ENCODE results near the gene OR52L1. TPM values are rescaled to one million over a fixed set of nuclear protein-coding genes. Genes with fewer than 3 reads are reported as not detected.

OR52L1 gene
- polyA plus RNA-seq, 1 donor from 2014 or later, result not detected

DNA sequence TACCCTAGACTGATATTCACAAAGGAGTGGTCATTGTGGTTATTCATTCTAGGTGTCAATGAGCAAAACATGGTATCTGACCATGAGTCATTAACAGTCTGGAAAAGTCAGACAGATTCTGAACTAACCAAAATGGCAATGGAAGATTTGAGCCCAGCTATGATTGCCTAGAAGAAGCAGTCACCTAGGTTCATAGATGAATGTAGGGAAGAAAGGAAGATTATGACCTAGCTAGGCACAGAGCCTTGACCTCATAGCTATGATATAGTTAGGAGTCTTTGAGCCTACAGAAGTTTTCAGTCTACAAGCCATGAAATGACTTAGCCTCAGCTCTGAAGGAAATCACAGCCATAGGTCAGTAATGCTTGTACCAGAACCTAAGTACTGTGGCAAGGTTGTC is 19.6 kb upstream of the OR52L1 start:
- no peak overlapping the region for H3K9ac ChIP-seq (ENCODE audit: low read length)
- no peak overlapping the region for H3K27ac ChIP-seq (ENCODE audit: low read length)
- no peaks in the 10 kb centered on the region for H3K27me3 ChIP-seq (ENCODE audit: insufficient read depth, low read depth, low read length)
- H2AFZ ChIP-seq (ENCODE audit: low read depth, low read length), result no peak overlapping the region
- no peak for TF ChIP-seq TAF1 (IDR thresholded peaks at IDR 0.05; ENCODE audit: low read depth)
- no peak for TF ChIP-seq RAD21 (conservative IDR thresholded peaks at IDR 0.05)
- TF ChIP-seq SMC3 (conservative IDR thresholded peaks at IDR 0.05; ENCODE audit: poor library complexity), result no peak
- TF ChIP-seq, protein P1, sequence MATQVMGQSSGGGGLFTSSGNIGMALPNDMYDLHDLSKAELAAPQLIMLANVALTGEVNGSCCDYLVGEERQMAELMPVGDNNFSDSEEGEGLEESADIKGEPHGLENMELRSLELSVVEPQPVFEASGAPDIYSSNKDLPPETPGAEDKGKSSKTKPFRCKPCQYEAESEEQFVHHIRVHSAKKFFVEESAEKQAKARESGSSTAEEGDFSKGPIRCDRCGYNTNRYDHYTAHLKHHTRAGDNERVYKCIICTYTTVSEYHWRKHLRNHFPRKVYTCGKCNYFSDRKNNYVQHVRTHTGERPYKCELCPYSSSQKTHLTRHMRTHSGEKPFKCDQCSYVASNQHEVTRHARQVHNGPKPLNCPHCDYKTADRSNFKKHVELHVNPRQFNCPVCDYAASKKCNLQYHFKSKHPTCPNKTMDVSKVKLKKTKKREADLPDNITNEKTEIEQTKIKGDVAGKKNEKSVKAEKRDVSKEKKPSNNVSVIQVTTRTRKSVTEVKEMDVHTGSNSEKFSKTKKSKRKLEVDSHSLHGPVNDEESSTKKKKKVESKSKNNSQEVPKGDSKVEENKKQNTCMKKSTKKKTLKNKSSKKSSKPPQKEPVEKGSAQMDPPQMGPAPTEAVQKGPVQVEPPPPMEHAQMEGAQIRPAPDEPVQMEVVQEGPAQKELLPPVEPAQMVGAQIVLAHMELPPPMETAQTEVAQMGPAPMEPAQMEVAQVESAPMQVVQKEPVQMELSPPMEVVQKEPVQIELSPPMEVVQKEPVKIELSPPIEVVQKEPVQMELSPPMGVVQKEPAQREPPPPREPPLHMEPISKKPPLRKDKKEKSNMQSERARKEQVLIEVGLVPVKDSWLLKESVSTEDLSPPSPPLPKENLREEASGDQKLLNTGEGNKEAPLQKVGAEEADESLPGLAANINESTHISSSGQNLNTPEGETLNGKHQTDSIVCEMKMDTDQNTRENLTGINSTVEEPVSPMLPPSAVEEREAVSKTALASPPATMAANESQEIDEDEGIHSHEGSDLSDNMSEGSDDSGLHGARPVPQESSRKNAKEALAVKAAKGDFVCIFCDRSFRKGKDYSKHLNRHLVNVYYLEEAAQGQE (IDR thresholded peaks at IDR 0.05; ENCODE audit: borderline replicate concordance), result no peak
- no peak for TF ChIP-seq EZH2 (IDR thresholded peaks at IDR 0.05; ENCODE audit: borderline replicate concordance, insufficient read depth, low read length, poor library complexity, severe bottlenecking)
- TF ChIP-seq EP300 (conservative IDR thresholded peaks at IDR 0.05; ENCODE audit: poor library complexity, severe bottlenecking), result no peak
- TF ChIP-seq POLR2AphosphoS5 (IDR thresholded peaks at IDR 0.05), result no peak
- no peak for TF ChIP-seq MXI1 (conservative IDR thresholded peaks at IDR 0.05; ENCODE audit: poor library complexity, severe bottlenecking)
- TF ChIP-seq, protein P2, sequence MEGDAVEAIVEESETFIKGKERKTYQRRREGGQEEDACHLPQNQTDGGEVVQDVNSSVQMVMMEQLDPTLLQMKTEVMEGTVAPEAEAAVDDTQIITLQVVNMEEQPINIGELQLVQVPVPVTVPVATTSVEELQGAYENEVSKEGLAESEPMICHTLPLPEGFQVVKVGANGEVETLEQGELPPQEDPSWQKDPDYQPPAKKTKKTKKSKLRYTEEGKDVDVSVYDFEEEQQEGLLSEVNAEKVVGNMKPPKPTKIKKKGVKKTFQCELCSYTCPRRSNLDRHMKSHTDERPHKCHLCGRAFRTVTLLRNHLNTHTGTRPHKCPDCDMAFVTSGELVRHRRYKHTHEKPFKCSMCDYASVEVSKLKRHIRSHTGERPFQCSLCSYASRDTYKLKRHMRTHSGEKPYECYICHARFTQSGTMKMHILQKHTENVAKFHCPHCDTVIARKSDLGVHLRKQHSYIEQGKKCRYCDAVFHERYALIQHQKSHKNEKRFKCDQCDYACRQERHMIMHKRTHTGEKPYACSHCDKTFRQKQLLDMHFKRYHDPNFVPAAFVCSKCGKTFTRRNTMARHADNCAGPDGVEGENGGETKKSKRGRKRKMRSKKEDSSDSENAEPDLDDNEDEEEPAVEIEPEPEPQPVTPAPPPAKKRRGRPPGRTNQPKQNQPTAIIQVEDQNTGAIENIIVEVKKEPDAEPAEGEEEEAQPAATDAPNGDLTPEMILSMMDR (IDR thresholded peaks at IDR 0.05; ENCODE audit: poor library complexity, severe bottlenecking), result no peak
- no peaks in the 10 kb centered on the region for H3K36me3 ChIP-seq (ENCODE audit: insufficient read depth, low read length)
- no peaks in the 10 kb centered on the region for H4K20me1 ChIP-seq (ENCODE audit: insufficient read depth)
- no peaks in the 10 kb centered on the region for H3F3A ChIP-seq (ENCODE audit: insufficient read depth, low read length, poor library complexity, severe bottlenecking)
- H3K9me2 ChIP-seq (ENCODE audit: insufficient read depth, low read length), result no peaks in the 10 kb centered on the region
- H3K79me2 ChIP-seq (replicated peaks; ENCODE audit: insufficient read depth, low read length), result no peaks in the 10 kb centered on the region
- H3K4me3 ChIP-seq (ENCODE audit: low read length), result no peak overlapping the region
- no peaks in the 10 kb centered on the region for H3K9me3 ChIP-seq (ENCODE audit: low read length)
- no peak overlapping the region for H3K4me2 ChIP-seq (ENCODE audit: low read length)

DNA sequence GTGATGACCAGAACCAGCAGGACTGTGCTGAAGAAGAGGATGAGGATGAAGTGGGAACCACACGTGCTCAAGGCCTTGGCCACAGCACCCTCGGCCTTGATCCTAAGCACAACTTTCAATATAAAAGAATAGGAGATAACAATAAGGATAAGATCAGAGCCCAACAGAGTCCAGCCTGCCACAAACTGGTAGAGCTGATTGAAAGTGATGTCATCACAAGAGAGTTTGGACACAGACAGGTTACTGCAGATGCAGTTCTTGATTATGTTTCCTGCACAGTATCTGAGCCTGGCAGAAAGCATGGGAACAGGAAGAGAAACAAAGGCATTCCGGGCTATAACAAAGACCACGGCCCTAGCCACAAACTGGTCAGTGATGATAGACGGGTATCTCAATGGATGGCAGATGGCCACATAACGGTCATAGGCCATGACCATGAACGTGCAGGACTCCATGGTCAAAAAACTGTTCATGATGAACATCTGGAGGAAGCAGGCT is 15.5 kb upstream of the OR52L1 start:
- H3K9me3 ChIP-seq (ENCODE audit: low read length), result no peaks in the 10 kb centered on the region
- H3K27ac ChIP-seq (ENCODE audit: low read length), result no peak overlapping the region
- no peaks in the 10 kb centered on the region for H3F3A ChIP-seq (ENCODE audit: insufficient read depth, low read length, poor library complexity, severe bottlenecking)
- H3K79me2 ChIP-seq (replicated peaks; ENCODE audit: insufficient read depth, low read length), result no peaks in the 10 kb centered on the region
- H3K4me3 ChIP-seq (ENCODE audit: low read length), result no peak overlapping the region
- no peaks in the 10 kb centered on the region for H3K9me2 ChIP-seq (ENCODE audit: insufficient read depth, low read length)
- no peak overlapping the region for H2AFZ ChIP-seq (ENCODE audit: low read depth, low read length)
- H3K4me2 ChIP-seq (ENCODE audit: low read length), result no peak overlapping the region
- H3K9ac ChIP-seq (ENCODE audit: low read length), result no peak overlapping the region
- H3K36me3 ChIP-seq (ENCODE audit: insufficient read depth, low read length), result no peaks in the 10 kb centered on the region
- H4K20me1 ChIP-seq (ENCODE audit: insufficient read depth), result no peaks in the 10 kb centered on the region
- no peaks in the 10 kb centered on the region for H3K27me3 ChIP-seq (ENCODE audit: insufficient read depth, low read depth, low read length)
- TF ChIP-seq, protein P2 (IDR thresholded peaks at IDR 0.05; ENCODE audit: poor library complexity, severe bottlenecking), result no peak
- TF ChIP-seq SMC3 (conservative IDR thresholded peaks at IDR 0.05; ENCODE audit: poor library complexity) (no peak), EP300 (conservative IDR thresholded peaks at IDR 0.05; ENCODE audit: poor library complexity, severe bottlenecking) (no peak), RAD21 (conservative IDR thresholded peaks at IDR 0.05) (no peak), POLR2AphosphoS5 (IDR thresholded peaks at IDR 0.05) (no peak), MXI1 (conservative IDR thresholded peaks at IDR 0.05; ENCODE audit: poor library complexity, severe bottlenecking) (no peak), TAF1 (IDR thresholded peaks at IDR 0.05; ENCODE audit: low read depth) (no peak), EZH2 (IDR thresholded peaks at IDR 0.05; ENCODE audit: borderline replicate concordance, insufficient read depth, low read length, poor library complexity, severe bottlenecking) (no peak)
- TF ChIP-seq, protein P1 (IDR thresholded peaks at IDR 0.05; ENCODE audit: borderline replicate concordance), result no peak
